GM12865 (cell line): ENCODE data around the gene CFAP61.
A peak's percentile ranks its signal among the peaks of the same experiment; 100 is the strongest.

Experiments
- DNase-seq: peaks from one replicate; pipeline ENCODE4 v3.0.0; 2010; ENCODE audit warnings: low read depth
- H3K4me3 ChIP-seq: 2 replicates; pipeline ENCODE4 v1.5.1; 2011; ENCODE audit warnings: mild to moderate bottlenecking, low read depth, low read length, control low read depth
- TF ChIP-seq, protein P1 (sequence below): IDR thresholded peaks from 2 replicates; pipeline ENCODE4 v1.5.1; 2011; ENCODE audit warnings: low read length, control low read depth, low read depth, inconsistent platforms; ENCODE audit not compliant: insufficient read depth; ENCODE audit errors: missing control alignments

CFAP61 gene

DNA sequence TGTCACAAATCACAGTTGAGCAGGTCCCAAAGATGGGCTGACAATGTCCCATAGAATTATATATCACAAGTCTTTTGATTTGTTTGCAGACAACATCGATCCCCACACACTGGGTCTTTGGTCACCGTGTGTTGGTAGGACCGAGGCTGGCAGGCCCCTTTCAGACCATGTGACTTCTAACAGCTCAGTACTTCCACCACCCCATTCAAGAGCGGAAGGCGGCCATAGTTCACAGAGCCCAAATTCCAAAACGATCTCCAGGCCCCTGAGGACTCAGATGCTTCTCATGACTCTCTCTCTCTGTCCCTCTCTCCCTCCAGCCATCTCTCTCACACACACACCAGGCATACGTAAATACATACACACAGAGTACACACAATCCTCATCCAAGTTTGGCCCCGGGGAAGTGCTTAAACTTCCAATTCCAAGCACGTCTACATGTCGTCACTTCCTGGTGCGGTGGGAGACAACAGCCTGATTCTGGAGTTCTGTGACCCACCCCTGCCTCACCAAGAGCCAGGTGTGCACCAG, 159.7 kb downstream of the CFAP61 start:
- DNase-seq: no peak
- TF ChIP-seq, protein P1, sequence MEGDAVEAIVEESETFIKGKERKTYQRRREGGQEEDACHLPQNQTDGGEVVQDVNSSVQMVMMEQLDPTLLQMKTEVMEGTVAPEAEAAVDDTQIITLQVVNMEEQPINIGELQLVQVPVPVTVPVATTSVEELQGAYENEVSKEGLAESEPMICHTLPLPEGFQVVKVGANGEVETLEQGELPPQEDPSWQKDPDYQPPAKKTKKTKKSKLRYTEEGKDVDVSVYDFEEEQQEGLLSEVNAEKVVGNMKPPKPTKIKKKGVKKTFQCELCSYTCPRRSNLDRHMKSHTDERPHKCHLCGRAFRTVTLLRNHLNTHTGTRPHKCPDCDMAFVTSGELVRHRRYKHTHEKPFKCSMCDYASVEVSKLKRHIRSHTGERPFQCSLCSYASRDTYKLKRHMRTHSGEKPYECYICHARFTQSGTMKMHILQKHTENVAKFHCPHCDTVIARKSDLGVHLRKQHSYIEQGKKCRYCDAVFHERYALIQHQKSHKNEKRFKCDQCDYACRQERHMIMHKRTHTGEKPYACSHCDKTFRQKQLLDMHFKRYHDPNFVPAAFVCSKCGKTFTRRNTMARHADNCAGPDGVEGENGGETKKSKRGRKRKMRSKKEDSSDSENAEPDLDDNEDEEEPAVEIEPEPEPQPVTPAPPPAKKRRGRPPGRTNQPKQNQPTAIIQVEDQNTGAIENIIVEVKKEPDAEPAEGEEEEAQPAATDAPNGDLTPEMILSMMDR: no peak
- no peak overlapping the region for H3K4me3 ChIP-seq

DNA sequence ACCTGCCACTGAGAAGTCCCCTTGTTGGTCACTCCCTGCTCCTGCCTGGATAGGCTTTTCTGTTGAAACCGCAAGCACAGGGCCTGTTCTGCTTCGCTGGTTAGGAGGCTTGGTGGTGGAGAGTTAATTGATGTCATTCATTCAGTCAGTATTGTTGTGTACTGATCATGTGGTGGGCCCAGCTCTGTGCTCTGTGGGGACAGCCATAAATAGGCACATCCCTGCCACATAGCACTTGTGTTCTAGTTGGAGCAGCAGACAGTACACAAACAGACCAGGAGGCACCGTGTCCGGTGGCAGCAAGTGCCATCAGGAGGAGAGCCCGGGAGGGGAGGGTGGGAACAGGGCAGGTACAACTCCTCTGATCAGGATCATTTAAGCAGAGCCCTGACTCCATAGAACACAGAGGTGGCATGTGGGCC, 160.4 kb downstream of the CFAP61 start:
- H3K4me3 ChIP-seq: no peak overlapping the region
- peak; percentile 30 for DNase-seq
- TF ChIP-seq, protein P1: no peak

DNA sequence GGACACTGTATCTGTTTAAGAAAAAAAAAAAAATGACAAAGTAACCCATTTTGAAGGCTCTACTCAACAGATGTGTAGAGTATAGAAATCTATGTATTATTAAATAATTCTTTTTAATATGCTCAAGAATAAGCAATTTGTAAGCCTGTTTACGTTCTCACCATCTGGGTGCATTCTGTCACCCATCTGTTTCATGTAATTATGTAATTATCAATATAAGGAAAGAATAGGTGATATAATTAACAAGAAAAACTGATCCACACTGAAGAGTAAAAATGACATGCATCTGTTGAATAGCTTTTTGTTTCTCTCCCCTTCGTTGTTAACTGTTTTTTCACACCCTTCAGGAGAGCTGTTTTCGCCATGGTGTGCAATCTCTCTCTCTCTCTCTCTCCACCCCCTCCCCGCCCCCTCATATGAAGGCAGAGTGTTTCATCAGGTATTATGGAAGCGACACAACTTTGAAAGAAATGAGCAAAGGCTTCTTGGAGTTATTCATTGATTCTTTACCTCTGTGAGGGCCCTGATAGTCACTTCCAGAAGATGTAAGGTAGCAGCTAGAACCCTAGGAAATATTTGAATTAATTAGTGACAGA, 161.3 kb downstream of the CFAP61 start:
- TF ChIP-seq, protein P1: no peak
- no peak for DNase-seq

DNA sequence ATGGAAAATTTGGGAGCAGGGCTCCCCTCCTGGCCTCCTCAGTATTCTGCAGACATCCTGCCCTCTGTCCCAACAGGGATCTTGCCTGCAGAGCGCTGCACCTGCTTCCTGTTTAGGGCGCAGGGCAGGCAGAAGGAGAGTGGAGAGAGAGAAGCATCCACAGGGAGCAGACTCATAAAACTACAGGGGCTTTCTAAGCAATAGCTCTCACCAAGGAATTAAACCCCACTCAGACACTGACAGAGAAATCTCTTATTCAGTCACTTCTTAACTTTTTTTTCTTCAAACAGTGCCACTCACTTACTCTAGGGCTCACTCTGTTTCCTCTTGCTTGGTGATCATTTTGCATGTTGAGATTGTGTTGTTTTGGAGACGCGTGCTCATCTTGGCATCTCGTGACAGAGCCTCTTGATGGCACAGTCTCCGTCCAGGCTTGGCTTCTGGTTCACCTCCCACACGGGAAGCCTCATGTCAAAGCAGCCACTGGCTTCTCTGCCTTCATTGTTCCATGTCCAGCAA, 162.5 kb downstream of the CFAP61 start:
- no peak overlapping the region for H3K4me3 ChIP-seq
- TF ChIP-seq, protein P1: no peak
- DNase-seq: no peak

More for the DNA sequence above, 161.3 kb downstream of the CFAP61 start:
- no peak overlapping the region for H3K4me3 ChIP-seq

DNA sequence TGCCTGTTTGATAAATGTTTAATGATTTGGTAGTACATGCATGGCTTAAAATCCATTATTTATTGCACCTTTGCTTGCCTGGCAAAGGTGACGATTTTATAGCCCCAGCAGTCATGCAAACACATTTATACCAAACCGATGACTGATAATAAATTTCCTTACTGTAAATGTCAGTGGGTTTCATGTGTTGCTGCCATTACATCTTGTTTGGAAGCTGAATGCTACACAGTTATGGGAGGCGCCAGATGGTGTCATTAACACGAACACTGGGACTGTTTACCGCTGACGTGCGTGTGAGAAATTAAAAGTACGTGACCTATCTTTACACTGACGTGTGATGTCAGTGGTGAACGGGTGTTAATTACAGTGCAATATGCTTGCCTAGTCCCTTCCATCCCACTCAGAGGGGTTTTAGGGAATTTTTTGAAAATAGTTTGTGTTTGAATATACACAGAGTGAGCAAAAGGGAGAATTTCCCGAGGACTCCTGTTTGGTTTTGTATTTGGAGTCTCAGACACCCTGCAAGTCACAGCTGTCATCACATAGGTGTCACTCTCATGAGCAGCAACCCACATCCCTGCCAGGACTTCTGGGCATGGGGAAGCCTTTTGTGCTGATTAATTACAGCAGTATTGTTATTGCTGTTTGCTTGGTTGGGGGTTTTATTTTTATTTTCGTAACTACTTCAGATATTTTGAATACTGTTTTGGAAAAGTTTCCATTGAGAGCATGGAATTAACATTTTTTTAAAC, 163.8 kb downstream of the CFAP61 start:
- no peak overlapping the region for H3K4me3 ChIP-seq
- TF ChIP-seq, protein P1: no peak
- DNase-seq: peak; percentile 64

DNA sequence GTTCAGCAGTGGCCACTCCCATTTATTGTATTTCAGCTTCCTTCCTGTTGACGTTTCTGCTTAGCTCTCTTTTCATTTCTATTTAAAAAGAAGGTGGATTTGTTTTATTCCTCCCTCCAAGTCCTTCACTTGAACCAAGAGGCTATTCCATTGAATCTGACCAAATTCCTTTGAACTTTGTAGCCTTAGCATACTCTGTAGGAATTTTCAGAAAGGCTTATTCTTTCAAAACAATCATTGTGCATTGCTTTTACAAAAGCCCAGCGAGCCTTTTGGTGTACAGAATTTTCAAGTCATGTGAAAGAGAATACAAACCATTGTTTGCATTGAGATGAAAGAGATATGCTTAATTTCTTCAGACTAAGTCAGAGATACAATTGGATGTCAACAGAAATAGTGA, 164.6 kb downstream of the CFAP61 start:
- TF ChIP-seq, protein P1: no peak
- DNase-seq: no peak
- no peak overlapping the region for H3K4me3 ChIP-seq
